NCI-H446 treated with DMSO at 0.1 percent for 48 hours (cell line): ENCODE results near the gene SLC15A2.
"Not testable (repeated sequence)": the region's sequence is repeated elsewhere in the genome, so short reads cannot be mapped to it uniquely, and the experiment has no call there.

Source experiments
- DNase-seq: peaks from one replicate; lab custom pipeline; 2025; lab: John Stamatoyannopoulos, UW

SLC15A2 gene

DNA sequence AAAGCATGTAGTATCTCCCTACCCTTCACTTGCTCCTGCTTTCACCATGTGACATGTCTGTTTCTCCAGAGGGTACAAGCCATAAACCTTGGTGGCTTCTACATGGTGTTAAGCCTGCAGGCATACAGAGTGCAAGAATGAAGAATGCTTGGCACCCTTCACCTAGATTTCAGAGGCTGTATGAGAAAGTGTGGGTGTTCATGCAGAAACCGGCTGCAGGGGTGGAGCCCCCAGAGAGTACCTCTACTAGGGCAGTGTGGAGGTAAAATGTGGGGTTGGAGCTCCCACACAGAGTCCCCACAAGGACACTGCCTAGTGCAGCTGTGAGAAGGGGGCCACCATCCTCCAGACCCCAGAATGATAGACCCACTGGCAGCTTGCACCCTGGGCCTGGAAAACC, 32.2 kb downstream of the SLC15A2 start:
- DNase-seq: no peak

DNA sequence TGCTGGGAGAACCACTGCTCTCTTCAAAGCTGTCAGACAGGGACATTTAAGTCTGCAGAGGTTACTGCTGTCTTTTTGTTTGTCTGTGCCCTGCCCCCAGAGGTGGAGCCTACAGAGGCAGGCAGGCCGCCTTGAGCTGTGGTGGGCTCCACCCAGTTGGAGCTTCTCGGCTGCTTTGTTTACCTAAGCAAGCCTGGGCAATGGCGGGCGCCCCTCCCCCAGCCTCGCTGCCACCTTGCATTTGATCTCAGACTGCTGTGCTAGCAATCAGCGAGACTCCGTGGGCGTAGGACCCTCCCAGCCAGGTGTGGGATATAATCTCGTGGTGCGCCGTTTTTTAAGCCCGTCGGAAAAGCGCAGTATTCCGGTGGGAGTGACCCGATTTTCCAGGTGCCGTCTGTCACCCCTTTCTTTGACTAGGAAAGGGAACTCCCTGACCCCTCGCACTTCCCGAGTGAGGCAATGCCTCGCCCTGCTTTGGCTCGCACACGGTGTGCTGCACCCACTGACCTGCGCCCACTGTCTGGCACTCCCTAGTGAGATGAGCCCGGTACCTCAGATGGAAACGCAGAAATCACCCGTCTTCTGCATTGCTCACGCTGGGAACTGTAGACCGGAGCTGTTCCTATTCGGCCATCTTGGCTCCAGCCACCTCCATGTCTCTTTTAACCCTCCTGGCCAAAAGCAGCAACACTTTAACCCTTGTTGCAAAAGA, 44.1 kb downstream of the SLC15A2 start:
- not testable (repeated sequence) for DNase-seq

DNA sequence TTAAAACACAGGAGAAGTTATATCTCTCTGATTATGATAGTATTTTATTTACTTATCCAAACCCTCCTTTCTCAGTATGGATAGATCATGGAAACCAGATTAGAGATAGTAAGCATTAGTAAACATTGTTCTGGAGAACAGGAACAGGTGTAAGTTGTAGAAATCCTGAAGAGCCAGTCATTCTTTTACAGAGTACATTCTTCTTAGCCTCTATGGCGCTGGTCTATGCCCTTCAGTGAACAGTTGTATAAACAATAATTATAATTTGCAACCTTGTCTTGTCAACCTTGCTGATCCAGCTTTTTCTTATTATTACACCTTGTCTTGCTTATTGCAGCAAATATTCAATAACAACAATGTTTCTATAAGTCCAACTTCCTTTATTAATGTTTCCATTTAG, 47.4 kb downstream of the SLC15A2 start:
- no peak for DNase-seq

DNA sequence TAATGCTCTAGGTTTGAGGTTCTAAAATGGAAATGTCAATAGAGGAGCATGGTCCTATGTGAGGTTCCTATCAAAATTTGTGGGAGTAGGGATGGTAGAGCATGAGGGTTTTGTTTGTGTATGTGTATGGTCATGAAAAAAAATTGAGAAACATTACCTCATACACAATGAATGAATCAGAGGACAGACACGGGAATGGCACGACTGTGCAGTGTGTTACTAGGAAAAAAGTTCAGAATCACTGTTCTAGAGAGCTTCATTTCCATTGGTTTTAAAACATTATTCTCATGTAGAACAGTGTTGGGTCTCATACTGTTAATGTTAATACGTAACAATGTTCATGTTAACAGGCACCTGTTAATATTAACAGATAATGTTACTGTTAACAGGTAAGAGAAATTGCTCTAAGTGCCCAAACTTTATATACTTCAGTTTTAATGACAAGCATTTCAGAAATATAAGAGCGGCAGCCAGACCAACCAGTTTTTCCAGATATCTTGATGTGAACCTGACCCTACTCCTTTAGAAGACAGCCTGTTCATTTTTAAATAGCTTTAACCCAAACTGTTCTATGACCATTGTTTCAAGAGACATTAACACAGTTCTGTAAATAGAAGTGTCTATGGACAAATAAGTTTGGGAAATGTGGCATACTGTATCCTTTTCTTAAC, 48.0 kb downstream of the SLC15A2 start:
- DNase-seq: no peak

DNA sequence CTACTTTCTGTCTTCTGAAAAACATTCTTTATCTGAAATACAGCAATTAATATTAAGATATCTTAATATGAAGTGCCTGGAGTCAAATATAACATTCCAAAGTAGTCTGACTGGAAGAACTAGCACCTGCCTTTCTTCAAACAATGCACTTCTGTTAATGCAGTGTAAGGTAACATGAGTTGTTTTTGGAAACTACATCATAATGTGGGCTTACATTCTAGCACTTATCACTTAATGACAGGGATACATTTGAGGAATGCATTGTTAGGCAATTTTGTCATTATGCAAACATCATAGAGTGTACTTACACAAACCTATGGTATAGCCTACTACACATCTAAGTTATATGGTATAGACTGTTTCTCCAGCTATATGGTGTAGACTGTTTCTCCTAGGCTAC, 49.2 kb downstream of the SLC15A2 start:
- no peak for DNase-seq

DNA sequence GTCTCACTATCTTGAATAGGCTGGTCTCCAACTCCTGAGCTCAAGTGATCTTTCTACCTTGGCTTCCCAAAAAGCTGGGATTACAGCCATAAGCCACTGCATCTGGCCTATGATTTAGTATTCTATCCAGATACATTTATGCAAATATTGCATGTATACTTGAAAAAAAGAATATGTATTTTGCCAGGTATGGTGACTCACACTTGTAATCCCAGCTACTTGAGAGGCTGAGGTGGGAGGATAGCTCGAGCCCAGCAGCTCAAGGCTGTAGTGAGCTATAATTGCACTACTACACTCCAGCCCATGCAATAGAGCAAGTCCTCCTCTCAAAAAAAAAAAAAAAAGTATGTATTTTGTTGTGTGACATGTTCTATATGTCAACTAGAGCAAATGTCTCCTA, 54.4 kb downstream of the SLC15A2 start:
- DNase-seq: no peak

DNA sequence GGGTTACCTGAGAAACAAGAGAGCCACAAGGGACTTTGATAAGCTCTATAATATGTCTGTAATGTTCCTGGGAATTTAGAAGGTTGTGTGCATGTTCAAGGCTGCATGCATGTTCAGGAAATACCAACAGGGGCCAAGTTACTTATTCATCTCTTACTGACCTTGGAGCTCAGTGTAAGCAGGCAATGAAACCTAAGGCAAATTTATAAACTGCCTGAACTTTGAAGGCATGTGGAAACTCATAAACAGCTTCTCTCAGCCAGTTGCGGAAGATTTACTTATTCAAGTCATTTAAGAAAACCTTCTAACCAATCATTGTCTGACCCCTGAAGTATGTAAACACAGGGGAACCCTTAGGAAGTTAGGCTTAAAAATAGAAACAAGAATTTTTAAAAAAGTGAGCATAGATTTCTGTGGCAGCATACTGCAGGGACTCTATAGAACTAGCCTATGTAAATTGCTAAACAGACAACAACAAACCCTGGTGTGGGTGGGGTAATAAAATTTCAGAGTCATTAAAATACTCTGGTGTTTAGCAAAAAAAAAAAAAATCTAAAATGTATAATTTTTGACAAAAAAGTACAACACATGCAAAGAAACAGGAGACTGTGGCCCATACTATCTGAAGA, 57.2 kb downstream of the SLC15A2 start:
- DNase-seq: no peak

DNA sequence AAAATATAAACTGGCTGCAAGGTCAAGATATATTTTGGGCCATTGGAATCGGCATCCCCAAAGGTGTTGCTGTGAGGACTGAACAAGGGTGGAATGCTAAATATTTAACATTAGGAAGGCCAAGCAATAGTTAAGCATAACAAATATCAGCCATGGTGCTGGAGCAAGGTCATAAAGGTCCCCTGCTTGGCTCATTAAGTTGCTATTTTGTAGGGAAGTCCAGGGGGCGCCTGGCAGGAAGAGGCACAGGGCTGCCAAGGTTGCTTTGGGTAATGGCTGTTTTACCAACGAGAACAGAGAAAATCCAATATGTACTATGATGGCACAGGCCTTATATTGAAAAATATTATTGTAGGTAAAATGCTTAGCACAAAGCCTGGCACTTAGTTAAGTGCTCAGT, 62.2 kb downstream of the SLC15A2 start:
- DNase-seq: no peak

DNA sequence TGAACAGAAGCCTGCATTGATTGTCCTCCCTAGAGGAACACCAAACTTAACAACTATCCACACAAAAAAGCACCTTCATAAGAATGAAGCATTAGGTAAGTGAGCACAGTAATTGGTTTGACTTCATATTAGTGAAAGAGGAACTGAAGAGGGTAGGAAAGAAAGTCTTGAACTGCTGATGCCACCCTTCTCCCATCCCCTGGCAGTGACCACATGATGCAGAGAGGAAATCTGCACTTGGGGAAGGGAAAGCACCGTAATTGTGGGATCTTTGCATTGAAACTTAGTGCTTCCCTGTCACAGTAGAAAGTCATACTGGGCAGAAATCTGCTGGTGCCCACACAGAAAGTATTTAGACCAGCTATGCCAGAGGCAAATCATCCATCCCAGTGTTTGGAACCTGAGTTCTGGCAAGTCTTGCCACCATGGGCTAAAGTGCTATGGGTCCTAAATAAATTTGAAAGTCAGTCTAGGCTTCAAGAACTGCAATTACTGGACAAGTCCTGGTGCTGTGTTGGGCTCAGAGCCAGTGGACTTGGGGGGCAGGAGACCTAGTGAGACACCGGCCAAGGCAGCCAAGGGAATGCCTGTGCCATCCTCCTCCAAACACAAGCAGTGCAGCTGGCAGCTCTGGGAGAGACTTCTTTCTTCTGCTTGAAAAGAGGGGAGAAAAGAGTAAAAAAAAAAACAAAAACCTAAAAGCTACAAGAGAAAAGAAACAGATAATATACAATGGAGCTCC, 63.6 kb downstream of the SLC15A2 start:
- DNase-seq: no peak

DNA sequence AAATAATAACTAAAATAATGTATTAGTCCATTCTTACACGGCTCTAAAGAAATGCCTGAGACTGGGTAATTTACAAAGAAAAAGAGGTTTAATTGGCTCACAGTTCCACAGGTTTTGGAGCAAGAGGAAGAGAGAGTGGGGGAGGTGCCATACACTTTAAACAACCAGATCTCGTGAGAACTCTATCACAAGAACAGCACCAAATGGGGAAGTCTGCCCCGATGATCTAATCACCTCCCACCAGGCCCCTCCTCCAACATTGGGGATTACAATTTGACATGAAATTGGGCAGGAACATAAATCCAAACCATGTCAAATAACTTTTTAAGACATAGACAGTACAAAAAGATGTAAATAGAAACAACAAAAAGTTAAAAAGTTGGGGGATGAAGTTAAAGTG, 64.6 kb downstream of the SLC15A2 start:
- DNase-seq: no peak

DNA sequence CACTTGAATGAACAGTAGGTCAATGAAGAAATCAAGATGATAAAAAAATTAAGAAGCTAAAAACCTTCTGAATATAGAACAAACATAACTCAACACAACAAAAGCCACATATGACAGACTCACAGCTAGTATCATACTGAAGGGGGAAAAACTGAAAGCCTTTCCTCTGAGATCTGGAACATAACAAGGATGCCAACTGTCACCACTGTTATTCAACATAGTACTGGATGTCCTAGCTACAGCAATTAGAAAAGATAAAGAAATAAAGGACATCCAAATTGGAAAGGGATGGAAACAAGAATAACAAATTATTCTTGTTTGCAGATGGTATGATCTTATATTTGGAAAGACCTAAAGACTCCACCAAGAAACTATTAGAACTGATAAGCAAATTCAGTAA, 67.1 kb downstream of the SLC15A2 start:
- DNase-seq: no peak

DNA sequence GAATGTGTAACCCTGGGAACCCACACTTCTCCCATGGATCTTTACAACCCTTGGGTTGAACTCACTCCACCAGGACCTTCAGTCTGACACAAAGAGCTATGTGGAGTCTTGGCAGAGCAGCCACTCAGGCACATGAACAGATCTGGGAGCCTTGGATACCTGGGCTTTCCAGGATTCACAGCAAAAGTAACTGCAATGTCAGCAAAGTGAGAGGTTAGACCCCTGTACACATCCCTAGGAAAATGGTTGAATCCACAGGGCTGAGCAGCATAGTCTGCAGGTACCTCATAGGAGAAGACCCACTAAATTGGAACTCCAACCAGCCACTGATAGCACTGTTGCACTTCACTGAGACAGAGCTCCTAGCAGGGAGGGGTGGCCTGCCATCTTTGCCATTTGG, 68.2 kb downstream of the SLC15A2 start:
- DNase-seq: no peak

DNA sequence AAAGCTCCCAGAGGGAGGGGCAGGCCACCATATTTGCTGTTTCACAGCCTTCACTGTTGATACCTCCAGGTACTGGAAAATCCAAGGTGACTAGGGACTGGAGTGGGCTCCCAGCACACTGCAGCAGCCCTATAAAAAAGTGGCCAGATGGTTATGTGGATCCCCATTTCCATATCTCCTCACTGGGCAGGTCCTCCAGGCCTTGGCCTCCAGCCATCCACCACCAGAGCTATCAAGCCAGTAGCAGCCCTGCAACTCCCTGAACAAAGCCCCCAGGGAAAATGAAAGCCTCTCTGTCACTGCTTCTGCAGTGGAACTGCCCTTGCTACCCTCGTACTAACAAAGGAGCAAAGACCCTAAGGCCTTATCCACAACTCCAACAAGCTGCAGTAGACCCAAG, 69.4 kb downstream of the SLC15A2 start:
- DNase-seq: no peak

DNA sequence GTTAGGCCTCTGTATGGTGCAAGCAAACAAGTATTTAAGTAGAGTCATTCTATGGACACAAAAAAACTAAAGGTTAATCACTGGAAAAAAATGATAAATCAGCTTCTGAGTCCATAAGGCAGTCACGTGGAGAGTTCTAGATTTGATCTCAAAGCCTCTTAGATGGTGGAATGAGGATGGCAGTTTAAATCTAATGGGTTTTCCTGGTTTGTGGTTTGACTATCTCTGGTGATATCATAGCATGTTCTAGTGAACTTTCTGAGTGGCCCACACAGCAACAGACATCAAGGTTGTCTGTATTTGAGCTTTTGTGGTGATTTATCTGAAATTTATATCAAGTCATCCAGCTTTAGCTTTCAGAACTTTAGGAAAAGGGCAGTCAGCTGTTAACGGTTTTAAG, 75.4 kb downstream of the SLC15A2 start:
- no peak for DNase-seq

DNA sequence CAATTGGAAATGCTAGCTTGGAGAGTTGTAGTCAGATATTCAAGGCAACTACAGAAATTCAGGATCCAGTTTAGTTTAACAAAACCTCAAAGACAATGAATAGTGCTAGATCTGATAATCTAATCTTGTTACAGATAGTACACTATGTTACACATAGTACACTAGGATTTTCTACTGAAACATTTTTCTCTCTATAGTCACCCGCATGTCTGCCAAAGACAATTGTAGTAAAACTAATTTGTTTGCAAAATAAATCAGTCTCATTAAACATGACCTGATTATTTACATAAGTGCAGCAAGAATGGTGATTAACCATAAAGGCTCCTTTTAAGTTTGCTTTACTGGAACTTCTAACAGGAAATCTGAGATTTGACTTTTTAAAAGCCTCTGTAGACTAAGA, 75.8 kb downstream of the SLC15A2 start:
- no peak for DNase-seq

DNA sequence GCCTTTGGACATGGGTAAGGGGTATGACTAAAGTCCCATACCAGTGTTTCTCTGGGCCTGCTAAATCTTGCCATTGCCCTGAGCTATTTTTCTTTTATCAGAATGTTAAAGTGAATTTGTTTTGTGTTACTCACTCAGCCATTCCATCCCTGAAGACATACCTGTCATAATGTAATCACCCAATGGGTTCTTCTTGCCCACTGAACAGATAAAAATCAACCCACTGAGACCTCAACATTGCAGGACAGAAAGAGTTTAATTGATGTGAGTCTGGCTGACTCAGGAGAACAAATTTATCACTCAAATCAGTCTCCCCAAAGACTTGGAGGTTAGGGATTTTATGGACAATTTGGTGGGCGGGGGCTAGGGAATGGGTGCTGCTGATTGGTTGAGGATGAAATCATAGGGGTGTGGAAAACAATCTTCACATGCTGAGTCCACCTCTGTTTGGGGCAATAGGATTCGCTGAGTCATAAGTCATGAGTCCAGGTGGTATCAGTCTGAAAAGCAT, 80.5 kb downstream of the SLC15A2 start:
- DNase-seq: no peak

DNA sequence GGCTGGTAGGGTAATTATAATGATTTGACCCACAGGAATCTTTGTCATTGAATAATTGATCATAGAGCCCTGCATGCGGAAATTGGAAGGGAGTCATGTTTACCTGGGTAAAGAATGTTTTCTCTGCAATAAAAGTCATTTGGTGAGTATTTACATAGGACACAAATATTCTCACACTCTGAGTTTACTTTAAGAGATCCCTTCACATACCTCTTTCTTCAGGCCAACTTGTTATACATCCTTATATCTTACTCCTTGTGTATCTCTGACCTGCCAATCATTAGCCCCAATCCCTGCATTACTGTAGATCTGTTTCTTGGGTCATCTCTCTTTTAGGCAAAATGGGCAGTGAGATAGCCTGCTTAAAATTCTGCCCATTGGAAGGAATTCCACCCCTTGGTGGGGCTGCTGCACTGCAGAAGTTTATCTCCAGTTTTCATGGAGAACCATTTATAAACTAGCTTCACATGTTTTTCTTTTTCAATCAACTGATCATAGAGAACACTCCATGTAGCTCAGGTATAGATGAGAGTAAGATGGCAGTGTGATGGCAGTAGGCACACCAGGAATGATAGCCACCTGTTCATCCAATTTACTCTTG, 81.6 kb downstream of the SLC15A2 start:
- no peak for DNase-seq

DNA sequence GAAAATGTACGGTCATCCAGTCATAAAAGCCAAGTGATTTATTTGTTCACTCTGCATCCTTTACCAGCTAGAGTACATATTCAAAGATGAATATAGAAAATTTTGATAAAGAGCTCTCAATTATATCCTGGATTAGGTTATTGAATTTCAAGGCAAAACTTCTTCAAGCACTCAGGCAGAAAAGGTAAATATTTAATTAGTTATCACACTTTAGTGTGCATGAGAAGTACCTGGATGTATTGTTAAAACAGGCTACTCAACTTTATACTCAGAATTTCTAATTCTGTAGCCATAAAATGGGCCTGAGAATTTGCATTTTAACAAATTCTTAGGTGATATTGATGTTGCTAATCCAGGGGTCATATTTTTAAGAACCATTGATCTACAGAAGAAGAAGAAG, 82.5 kb downstream of the SLC15A2 start:
- no peak for DNase-seq

DNA sequence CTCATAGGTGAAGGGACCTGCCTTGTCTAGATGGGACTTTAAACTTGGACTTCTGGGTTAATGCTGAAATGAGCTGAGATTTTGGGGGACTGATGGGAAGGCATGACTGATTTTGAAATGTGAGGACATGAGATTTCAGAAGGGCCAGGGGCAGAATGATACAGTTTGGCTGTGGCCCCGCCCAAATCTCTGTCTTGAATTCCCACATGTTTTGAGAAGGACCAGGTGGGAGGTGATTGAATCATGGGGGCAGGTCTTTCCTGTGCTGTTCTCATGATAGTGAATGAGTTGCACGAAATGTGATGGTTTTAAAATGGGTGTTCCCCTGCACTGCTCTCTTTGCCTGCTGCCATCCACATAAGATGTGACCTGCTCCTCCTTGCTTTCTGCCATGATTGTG, 85.0 kb downstream of the SLC15A2 start:
- DNase-seq: no peak

DNA sequence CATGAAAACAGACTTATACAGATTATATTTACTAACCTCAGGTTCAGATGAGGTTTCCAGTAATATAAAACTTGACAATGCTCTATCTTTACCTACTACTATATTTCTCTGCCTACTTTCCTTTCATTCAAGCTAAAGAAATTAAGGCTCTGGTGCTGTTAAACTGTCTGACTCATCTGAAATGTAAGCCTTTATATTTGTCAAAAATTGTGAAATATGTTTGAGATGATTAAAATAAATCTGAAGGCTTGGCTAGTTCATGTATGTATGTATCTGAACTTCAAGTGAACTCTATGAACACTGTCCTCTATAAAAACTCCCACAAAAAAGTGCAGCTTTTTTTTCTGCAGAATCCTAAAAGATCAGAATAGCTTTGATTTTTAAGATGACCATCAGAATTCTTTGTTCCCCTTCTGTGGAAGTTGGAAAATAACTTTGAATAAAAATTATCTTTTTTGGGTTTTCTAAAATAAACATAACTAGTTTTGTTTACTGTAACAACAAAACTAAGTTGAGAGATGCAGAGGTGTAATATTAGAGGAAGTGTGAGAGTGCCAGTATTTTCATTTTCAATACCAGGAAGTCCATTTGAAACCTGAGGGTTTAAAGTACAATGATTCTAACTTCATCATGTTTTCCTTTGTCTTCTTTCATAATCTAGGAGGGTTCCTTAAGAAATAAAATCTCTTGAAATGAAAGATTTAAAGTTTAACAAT, 85.7 kb downstream of the SLC15A2 start:
- DNase-seq: no peak

DNA sequence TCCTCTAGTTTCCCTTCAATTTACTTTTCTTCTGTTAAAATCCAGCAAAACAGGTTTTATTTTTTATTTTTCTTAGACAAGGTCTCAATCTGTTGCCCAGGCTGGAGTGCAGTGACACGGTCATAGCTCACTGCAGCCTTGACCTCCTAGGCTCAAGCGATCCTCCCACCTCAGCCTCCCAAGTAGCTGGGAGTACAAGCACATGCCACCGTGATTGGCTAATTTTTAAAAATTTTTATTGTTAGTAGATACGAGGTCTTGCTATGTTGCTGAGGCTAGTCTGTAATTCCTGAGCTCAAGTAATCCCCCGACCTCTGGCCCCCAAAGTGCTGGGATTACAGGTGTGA, 86.2 kb downstream of the SLC15A2 start:
- DNase-seq: no peak

DNA sequence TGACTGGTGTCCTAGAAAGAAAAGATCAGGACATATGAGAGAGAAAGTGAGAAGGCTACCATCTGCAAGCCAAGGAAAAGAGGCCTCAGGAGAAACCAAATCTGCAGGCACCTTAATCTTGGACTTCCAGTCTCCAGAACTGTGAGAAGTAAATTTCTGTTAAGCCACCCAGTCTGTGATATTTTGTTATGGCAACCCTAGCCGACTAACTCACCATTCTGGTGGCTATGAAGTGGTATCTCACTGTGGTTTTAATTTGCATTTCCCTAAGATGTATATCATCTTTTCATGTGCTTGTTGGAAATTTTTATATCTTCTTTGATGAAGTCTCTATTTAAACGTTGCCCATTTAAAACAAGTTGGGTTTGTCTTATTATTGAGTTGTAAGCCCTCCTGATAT, 87.3 kb downstream of the SLC15A2 start:
- DNase-seq: no peak
